ENCODE data around the gene CDT1.

The CDT1 gene

GRCh38 chr16:88806491-88807111, 3.0 kb downstream of the CDT1 start:
- no peak for DNase-seq

GRCh38 chr16:88807142-88807625, 3.6 kb downstream of the CDT1 start:
- no peak for DNase-seq

- DNase-seq: no peak
These were observed 4.3 kb downstream of the CDT1 start for GRCh38 chr16:88807626-88808453.

GRCh38 chr16:88809068-88809675, 5.6 kb downstream of the CDT1 start:
- no peak for DNase-seq

DNA sequence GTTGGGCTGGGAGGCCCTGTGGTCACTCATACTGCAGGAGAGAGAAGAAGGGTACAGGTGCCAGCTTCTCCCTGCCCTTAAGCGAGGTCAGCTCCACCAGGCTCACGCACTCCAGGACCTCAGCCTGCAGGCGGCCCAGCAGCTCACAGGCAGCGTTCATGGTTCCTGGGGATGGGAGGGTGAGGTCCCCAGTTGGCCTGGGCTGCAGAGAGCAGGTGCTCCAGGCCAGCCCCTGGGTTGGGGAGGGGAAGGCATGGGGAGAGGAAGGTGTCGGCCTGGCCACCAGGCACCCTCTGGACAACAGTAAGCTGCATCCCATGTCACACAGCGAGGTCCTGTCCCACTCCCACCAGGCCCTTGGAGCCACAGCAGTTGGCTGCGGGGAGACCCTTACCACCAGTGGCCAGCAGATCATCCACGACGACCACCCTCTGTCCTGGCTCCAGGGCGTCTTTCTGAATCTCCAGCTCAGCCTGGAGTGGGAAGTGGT, 6.1 kb downstream of the CDT1 start:
- DNase-seq: no peak

- peak; percentile 71 for DNase-seq
These were observed 6.8 kb downstream of the CDT1 start for GRCh38 chr16:88810166-88810911.

- peak; percentile 87 for DNase-seq
These were observed 7.6 kb downstream of the CDT1 start for GRCh38 chr16:88810912-88811768.

GRCh38 chr16:88811769-88812512, 8.4 kb downstream of the CDT1 start, which contains the start of gene APRT:
APRT (minus strand) TSS chr16:88811928; CDS start chr16:88811899, 29 bp downstream.
- peak; percentile 98 for DNase-seq

GRCh38 chr16:88812513-88813268, 9.1 kb downstream of the CDT1 start:
- peak; percentile 70 for DNase-seq

- DNase-seq: no peak
These were observed 9.9 kb downstream of the CDT1 start for GRCh38 chr16:88813269-88814143.

- DNase-seq: no peak
These were observed 10.5 kb downstream of the CDT1 start for GRCh38 chr16:88814144-88814502.

GRCh38 chr16:88815227-88815626, 11.6 kb downstream of the CDT1 start:
- DNase-seq: no peak

GRCh38 chr16:88815901-88816589, 12.5 kb downstream of the CDT1 start:
- peak; percentile 83 for DNase-seq

DNA sequence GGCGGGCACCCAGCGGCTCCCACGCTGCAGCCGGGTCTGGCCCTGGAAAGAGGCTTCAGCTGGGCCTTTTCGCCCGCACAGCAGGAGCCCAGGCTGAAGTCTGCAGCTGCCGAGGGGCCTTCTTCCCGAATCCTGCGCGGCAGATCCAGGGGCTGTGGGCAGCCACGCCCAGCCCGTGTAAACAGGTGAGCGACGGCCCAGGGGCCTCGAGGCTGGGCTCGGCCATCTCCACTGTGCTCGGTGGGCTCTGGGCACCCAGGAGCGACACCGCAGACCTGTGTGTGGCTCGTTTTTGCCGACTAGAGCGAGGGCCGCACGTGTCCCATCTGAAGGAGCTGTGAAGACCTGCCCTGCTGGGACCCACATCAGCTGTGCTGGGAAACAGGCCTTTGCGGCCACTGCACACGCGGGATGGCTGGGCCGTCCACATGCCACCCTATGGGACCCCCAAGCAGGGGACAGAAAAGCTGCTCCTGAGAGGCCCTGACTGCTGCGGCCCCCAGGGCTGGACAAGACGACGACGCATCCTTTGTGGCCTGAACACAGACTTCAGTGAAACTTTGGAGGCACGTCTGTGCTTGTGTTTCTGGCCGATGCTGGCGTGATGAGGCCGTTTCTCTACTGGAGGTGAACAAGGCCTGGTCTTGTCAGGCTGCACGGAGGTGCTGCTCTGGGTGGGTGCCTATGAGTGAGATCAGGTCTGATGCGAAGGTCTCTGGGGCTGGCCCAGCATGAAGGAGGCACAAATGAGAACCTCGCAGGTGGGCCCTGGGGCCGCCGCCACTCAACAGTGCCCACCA, 13.3 kb downstream of the CDT1 start:
- DNase-seq: no peak

- no peak for DNase-seq
These were observed 14.4 kb downstream of the CDT1 start for GRCh38 chr16:88817785-88818574.

- DNase-seq: no peak
These were observed 14.9 kb downstream of the CDT1 start for GRCh38 chr16:88818575-88818874.

GRCh38 chr16:88819126-88819525, 15.5 kb downstream of the CDT1 start:
- no peak for DNase-seq

Data from activated effector memory CD4-positive, alpha-beta T cell treated with anti-CD3 and anti-CD28 coated beads, Interleukin-2, amount 50 U/mL, for 16 hours (primary cell).